Smooth muscle cell (in vitro differentiated cells): ENCODE measurements around the gene DPY19L1. TPM values are rescaled to one million over a fixed set of nuclear protein-coding genes. Genes with fewer than 3 reads are reported as not detected.

Source experiments
- DNase-seq: peaks from one replicate; lab custom pipeline; 2025; ENCODE audit not compliant: unreplicated experiment; lab: John Stamatoyannopoulos, UW
- H2AFZ ChIP-seq: fragments of 200-600 bp; sonication (generic); 2 replicates; pipeline ENCODE4 v1.6.0; 2016; ENCODE audit warnings: antibody characterized with exemption, low read depth, mild to moderate bottlenecking
- H3F3A ChIP-seq: fragments of 200-600 bp; sonication (generic); 2 replicates; pipeline ENCODE4 v1.6.0; 2017; ENCODE audit warnings: antibody characterized with exemption, low read depth
- H3K27ac ChIP-seq: fragments of 200-600 bp; sonication (generic); 2 replicates; pipeline ENCODE4 v1.5.1; 2016; ENCODE audit warnings: low read depth, mild to moderate bottlenecking
- H3K27me3 ChIP-seq: fragments of 200-600 bp; sonication (generic); 2 replicates; pipeline ENCODE4 v1.6.1; 2016; ENCODE audit warnings: low read depth, mild to moderate bottlenecking
- H3K36me3 ChIP-seq: fragments of 200-600 bp; sonication (generic); 2 replicates; pipeline ENCODE4 v1.5.1; 2016; ENCODE audit warnings: low read depth
- H3K4me1 ChIP-seq: fragments of 200-600 bp; sonication (generic); 2 replicates; pipeline ENCODE4 v1.5.1; 2016; ENCODE audit warnings: low read depth
- H3K4me2 ChIP-seq: fragments of 200-600 bp; sonication (generic); 2 replicates; pipeline ENCODE4 v1.6.0; 2016; ENCODE audit warnings: mild to moderate bottlenecking
- H3K4me3 ChIP-seq: fragments of 200-600 bp; sonication (generic); 2 replicates; pipeline ENCODE4 v1.5.1; 2016; ENCODE audit warnings: mild to moderate bottlenecking
- H3K79me2 ChIP-seq: fragments of 200-600 bp; sonication (generic); 2 replicates; pipeline ENCODE4 v1.6.0; 2016; ENCODE audit warnings: low read depth, mild to moderate bottlenecking
- H3K9ac ChIP-seq: fragments of 200-600 bp; sonication (generic); 2 replicates; pipeline ENCODE4 v1.6.0; 2016; ENCODE audit warnings: low read depth
- H3K9me3 ChIP-seq: fragments of 200-600 bp; sonication (generic); replicated peaks from 2 replicates; pipeline ENCODE4 v1.5.1; 2016; ENCODE audit warnings: low read depth
- H4K20me1 ChIP-seq: fragments of 200-600 bp; sonication (generic); 2 replicates; pipeline ENCODE4 v1.6.0; 2016; ENCODE audit warnings: low read depth
- CTCF ChIP-seq: fragments of 200-600 bp; sonication (generic); IDR thresholded peaks from 2 replicates; pipeline ENCODE4 v1.5.1; 2017; ENCODE audit warnings: borderline replicate concordance, mild to moderate bottlenecking, antibody characterized with exemption; ENCODE audit not compliant: insufficient read depth, poor library complexity, severe bottlenecking
- WGBS: methylation state at CpG from one replicate; pipeline ENCODE4 v1.1.7; 2016; ENCODE audit warnings: low lambda C conversion rate; 5-methylcytosine and 5-hydroxymethylcytosine counted together
- polyA plus RNA-seq: library from polyadenylated mRNA; unstranded; fragments of >200 nt; fragmentation: Nextera tagmentation; extraction: Ambion mirVana; gene quantifications from 2 replicates; pipeline ENCODE4 v1.2.1, GENCODE V29; 2016
- total RNA-seq: library from RNA; depleted of rRNA; stranded (reverse); fragments of >200 nt; gene quantifications from 2 replicates; pipeline ENCODE4 v1.2.3, GENCODE V29; 2014

Gene DPY19L1
- total and polyA plus RNA-seq, 2 experiments from 2014 or later: 14.5 to 38.2 TPM

- Histone ChIP-seq H3K4me2 (no peak overlapping the region), H3K36me3 (no peaks in the 10 kb centered on the region), H3K4me3 (no peak overlapping the region), H3K9ac (no peak overlapping the region), H2AFZ (no peak overlapping the region), H4K20me1 (peaks cover 69% of the 10 kb centered on the region), H3K79me2 (peaks cover 86% of the 10 kb centered on the region), H3K4me1 (peaks cover 3% of the 10 kb centered on the region), H3K27ac (no peak overlapping the region), H3K27me3 (no peaks in the 10 kb centered on the region), H3K9me3 (no peaks in the 10 kb centered on the region), H3F3A (no peaks in the 10 kb centered on the region)
- TF ChIP-seq CTCF: no peak
- DNase-seq: no peak
- 85% methylated on average over 2 of the region's 2 CpGs for WGBS
Observed at GRCh38 chr7:35030848-35031247, 6.4 kb downstream of the DPY19L1 start.

GRCh38 chr7:35029311-35029710 is 8.0 kb downstream of the DPY19L1 start:
- H3K4me2 ChIP-seq: no peak overlapping the region
- H3K36me3 ChIP-seq: no peaks in the 10 kb centered on the region
- H3K9ac ChIP-seq: no peak overlapping the region
- H3K27me3 ChIP-seq: no peaks in the 10 kb centered on the region
- no peak for TF ChIP-seq CTCF
- WGBS: 64% methylated on average over 1 of the region's 1 CpG
- peaks cover 68% of the 10 kb centered on the region for H4K20me1 ChIP-seq
- no peaks in the 10 kb centered on the region for H3K9me3 ChIP-seq
- H3K4me3 ChIP-seq: no peak overlapping the region
- no peaks in the 10 kb centered on the region for H3K4me1 ChIP-seq
- H3K27ac ChIP-seq: no peak overlapping the region
- H3F3A ChIP-seq: no peaks in the 10 kb centered on the region
- H2AFZ ChIP-seq: no peak overlapping the region
- peaks cover 83% of the 10 kb centered on the region for H3K79me2 ChIP-seq
- DNase-seq: no peak

- peaks cover 69% of the 10 kb centered on the region for H4K20me1 ChIP-seq
Observed at GRCh38 chr7:35026150-35026549, 11.1 kb downstream of the DPY19L1 start.

More at GRCh38 chr7:35026150-35026549, 11.1 kb downstream of the DPY19L1 start:
- no peak overlapping the region for H3K4me3 ChIP-seq
- no peak overlapping the region for H3K9ac ChIP-seq
- H3K27ac ChIP-seq: no peak overlapping the region
- H2AFZ ChIP-seq: no peak overlapping the region
- no peak for TF ChIP-seq CTCF
- no peaks in the 10 kb centered on the region for H3F3A ChIP-seq
- H3K9me3 ChIP-seq: no peaks in the 10 kb centered on the region
- no peak overlapping the region for H3K4me2 ChIP-seq
- H3K36me3 ChIP-seq: no peaks in the 10 kb centered on the region
- no peak for DNase-seq
- H3K27me3 ChIP-seq: no peaks in the 10 kb centered on the region
- peaks cover 76% of the 10 kb centered on the region for H3K79me2 ChIP-seq
- H3K4me1 ChIP-seq: no peaks in the 10 kb centered on the region
